ENCODE data around the gene CEP19.

DNA sequence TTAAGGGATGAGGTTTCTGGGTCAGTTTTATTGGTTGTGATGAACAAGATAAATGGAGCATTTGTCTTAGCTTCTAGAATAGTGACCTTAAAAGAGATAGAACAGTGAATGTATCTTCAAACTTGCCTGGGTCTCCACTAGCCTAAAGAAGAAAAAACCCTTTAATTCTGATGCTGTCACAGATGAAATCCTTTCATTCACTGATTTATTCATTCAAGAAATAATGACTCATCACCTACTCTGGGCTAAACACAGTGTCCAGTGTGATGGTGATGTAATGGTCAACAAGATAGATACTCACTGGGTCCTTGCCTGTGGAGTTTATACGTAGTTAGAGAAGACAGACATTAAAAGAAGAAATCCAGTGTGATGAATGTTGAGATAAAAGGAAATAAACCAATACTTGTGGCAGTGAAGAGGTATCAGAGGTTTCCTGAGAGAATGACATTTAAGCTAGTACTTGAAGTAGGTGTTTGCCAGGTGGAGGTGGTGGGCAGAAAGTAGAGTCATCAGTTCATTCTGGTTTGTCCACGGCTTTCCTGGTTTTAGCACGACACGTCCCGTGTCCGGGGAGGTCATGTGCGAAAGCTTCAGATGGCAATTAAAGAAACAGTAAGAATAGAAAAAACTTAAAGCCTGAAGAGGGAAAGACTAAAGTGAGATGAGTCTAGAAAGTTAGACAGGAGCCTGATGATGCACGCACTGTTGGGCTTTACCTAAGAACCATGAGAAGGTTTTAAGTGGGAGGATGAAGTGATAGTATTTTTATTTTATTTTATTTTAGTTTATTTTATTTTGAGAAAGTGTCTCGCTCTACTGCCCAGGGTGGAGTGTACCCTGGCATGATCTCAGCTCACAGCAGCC lies 46.1 kb upstream of the CEP19 start:
- TF ChIP-seq ZNF70 (CRISPR knock-in tag; IDR thresholded peaks at IDR 0.05) (no peak), OSR1 (CRISPR knock-in tag; IDR thresholded peaks at IDR 0.05) (no peak), ARNTL (CRISPR knock-in tag; IDR thresholded peaks at IDR 0.05; ENCODE audit: borderline replicate concordance, low read depth) (no peak), TOX (CRISPR knock-in tag; IDR thresholded peaks at IDR 0.05; ENCODE audit: borderline replicate concordance) (no peak), ZFP30 (CRISPR knock-in tag; IDR thresholded peaks at IDR 0.05) (no peak), ESRRG (CRISPR knock-in tag; IDR thresholded peaks at IDR 0.05) (no peak), ZNF565 (CRISPR knock-in tag; conservative IDR thresholded peaks at IDR 0.05; ENCODE audit: low read depth) (no peak), TCF4 (CRISPR knock-in tag; IDR thresholded peaks at IDR 0.05; ENCODE audit: borderline replicate concordance) (no peak)
- TF ChIP-seq, protein P1, sequence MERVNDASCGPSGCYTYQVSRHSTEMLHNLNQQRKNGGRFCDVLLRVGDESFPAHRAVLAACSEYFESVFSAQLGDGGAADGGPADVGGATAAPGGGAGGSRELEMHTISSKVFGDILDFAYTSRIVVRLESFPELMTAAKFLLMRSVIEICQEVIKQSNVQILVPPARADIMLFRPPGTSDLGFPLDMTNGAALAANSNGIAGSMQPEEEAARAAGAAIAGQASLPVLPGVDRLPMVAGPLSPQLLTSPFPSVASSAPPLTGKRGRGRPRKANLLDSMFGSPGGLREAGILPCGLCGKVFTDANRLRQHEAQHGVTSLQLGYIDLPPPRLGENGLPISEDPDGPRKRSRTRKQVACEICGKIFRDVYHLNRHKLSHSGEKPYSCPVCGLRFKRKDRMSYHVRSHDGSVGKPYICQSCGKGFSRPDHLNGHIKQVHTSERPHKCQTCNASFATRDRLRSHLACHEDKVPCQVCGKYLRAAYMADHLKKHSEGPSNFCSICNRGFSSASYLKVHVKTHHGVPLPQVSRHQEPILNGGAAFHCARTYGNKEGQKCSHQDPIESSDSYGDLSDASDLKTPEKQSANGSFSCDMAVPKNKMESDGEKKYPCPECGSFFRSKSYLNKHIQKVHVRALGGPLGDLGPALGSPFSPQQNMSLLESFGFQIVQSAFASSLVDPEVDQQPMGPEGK (CRISPR knock-in tag; IDR thresholded peaks at IDR 0.05; ENCODE audit: borderline replicate concordance): no peak
- TF ChIP-seq, protein P2, sequence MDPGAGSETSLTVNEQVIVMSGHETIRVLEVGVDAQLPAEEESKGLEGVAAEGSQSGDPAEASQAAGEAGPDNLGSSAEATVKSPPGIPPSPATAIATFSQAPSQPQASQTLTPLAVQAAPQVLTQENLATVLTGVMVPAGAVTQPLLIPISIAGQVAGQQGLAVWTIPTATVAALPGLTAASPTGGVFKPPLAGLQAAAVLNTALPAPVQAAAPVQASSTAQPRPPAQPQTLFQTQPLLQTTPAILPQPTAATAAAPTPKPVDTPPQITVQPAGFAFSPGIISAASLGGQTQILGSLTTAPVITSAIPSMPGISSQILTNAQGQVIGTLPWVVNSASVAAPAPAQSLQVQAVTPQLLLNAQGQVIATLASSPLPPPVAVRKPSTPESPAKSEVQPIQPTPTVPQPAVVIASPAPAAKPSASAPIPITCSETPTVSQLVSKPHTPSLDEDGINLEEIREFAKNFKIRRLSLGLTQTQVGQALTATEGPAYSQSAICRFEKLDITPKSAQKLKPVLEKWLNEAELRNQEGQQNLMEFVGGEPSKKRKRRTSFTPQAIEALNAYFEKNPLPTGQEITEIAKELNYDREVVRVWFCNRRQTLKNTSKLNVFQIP (CRISPR knock-in tag; IDR thresholded peaks at IDR 0.05; ENCODE audit: borderline replicate concordance, low read depth): no peak
- TF ChIP-seq, protein P3, sequence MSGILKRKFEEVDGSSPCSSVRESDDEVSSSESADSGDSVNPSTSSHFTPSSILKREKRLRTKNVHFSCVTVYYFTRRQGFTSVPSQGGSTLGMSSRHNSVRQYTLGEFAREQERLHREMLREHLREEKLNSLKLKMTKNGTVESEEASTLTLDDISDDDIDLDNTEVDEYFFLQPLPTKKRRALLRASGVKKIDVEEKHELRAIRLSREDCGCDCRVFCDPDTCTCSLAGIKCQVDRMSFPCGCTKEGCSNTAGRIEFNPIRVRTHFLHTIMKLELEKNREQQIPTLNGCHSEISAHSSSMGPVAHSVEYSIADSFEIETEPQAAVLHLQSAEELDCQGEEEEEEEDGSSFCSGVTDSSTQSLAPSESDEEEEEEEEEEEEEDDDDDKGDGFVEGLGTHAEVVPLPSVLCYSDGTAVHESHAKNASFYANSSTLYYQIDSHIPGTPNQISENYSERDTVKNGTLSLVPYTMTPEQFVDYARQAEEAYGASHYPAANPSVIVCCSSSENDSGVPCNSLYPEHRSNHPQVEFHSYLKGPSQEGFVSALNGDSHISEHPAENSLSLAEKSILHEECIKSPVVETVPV (CRISPR knock-in tag; IDR thresholded peaks at IDR 0.05): no peak
